Mucosa of gallbladder (tissue), 1 donor: ENCODE results near the gene GTF2F2. TPM values are rescaled to one million over a fixed set of nuclear protein-coding genes. Genes with fewer than 3 reads are reported as not detected.

Source experiments
- DNase-seq: peaks from one replicate; pipeline ENCODE4 v3.0.0-alpha.2; 2020; ENCODE audit warnings: low spot score
- total RNA-seq: library from RNA; stranded (reverse); gene quantifications from one replicate; pipeline ENCODE4 v1.2.1, GENCODE V29; 2021
- donor health status: DM: no; HTN: no; CAD: no.

Gene GTF2F2
- total RNA-seq, 1 donor from 2014 or later, result 14.1 TPM

DNA sequence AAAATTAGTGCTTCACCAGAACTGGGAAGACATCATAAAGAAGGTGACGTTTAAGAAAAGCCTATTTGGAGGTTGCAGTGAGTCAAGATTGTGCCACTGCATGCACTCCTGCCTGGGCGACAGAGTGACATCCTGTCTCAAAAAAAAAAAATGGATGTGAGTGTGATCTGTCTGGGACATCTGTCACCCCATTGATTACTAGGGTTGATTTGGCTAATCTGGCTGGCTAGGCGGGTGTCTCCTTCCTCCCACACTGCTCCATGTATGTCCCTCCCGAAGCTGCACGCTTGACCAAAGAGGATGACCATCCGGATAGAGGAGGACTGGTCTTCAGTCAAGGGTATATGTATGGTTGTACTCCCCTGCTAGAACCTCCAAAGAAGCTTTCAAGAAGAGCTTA is 2.6 kb downstream of the GTF2F2 start:
- no peak for DNase-seq

DNA sequence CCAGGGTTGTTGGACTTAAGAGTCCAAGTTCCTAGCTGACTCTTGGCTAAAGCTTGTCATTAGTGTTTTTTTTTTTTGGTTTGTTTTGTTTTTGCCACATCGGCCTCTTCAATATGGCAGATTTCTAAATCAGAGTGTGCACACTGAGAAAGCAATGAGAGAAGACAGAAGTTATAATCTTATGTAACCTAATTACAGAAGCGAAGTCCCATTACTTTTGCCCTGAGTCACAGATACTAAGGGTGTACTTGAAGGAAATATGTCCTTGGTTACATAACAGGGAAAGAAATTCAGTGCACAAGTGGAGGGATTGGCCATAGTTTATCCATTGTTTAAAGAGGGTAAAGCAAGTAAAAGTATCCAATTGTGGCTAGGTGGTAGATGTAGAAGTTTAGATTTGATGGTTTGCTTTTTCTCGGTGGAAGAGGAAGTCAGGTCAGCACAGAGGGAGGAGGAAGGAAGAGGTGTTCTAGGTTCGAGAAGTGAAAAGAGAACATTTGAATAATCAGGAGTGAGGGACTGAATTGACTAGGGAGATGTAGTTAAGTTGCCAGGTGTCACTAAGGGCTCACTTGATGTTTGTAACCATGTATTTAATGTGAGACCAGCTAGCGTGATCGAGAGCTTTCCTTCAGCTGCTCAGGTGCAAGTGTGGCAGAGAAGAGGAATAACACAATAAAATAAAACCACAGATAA is 12.2 kb downstream of the GTF2F2 start:
- no peak for DNase-seq

DNA sequence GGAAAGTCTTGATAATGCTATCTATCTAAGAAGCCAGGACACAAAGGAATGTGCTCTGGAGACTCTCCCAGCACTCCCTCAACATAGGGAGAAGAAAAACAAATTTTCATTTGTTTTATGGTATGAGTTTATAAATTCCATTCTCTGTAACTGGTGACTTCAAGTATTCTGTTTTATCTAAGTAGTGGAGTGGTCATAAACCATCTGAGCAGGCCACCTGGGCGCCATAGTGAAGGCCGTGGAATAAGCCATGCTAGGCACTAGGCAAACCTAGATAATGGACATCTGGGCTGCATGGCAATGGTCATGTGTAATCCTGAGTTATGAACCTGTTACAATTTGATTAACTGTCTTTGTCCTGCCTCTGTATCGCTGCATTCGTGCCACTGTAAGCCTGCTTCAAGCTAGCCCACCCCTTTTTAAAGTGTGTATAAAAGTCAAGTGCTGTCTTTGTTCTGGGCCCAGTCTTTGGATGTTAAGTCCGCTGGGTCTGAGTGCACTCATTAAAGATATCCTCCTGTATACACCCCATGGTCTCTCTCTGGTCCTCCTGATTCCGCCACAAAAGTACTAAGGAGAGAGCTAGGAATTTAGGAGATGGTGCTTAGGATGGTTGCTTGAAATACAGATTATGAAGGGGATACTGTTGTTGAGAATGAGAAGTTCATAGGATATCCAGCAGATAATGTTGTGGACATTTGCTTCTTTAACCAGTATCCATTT is 13.2 kb downstream of the GTF2F2 start:
- DNase-seq, result no peak

DNA sequence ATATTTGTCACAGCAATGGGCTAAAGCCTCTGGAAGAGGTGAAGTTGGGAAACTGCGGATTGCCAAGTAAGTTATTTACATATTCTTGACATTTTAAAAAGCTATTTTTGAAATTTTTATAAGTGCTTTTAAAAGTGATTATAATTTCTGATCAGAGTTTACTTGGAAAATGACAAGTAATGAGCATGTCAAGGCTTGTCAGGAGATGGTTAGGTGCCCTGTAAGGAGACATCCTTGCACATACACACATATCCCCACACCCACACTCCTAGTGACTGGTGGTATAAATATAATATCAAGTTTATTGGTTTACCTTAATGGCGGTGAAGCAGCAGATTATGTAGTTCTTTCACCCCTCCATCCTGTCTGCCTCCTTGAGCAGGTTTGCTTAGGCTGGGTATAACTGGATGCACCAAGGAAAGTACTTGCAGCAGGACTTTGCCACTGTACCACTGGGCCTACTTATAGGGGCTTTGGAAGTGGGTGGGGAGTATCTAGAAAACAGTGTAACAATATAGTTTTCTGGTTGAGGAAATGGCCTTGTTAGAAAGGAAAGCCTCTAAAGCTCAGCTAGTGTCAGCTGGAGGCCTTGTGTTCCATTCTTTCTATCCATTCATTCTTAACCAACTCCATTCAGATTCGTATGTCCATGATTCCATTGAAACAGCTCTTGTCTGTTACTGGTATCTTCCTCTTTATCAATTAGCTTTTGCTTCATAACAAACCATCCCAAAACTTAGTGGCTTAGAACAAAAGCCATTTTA is 16.6 kb downstream of the GTF2F2 start:
- DNase-seq, result no peak

- no peak for DNase-seq
Measured at GRCh38 chr13:45137526-45137925, 17.2 kb downstream of the GTF2F2 start.

DNA sequence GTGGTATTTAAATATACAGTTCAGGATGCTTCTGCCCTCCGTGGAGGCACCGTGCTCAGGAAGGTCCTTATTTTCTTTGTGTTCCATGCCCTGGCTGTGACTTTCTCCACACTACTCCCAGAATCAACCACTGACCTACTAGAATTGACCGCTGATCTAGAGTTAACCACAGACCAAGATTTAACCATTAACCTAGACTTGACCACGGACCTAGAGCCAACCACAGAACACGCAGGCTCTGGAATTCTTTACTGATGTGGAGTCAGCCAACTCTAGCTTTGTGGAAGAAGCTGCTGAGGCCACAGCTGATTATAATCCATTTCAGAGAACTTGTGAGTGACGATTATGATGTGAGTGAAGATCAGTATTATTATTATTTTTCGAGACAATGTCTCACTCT is 18.0 kb downstream of the GTF2F2 start:
- DNase-seq, result no peak

DNA sequence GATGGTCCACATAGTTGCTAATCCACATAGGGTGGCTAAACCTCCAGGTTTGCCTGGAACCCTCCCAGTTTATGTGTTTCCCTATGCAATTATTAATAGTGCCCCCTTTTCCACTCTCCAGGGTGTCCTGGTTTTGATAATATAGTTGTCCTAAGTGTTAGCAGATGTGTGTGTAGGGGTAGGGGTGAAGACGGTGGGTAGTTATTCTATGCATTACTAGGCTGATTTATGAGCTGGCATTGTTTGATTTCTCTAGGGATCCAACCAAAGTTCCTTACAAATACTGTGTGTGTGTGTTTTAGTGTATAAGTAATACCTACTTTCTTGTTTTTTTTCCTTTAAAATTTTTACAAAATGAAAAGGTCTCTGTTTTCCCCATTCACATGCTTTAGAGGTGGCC is 21.1 kb downstream of the GTF2F2 start:
- no peak for DNase-seq

DNA sequence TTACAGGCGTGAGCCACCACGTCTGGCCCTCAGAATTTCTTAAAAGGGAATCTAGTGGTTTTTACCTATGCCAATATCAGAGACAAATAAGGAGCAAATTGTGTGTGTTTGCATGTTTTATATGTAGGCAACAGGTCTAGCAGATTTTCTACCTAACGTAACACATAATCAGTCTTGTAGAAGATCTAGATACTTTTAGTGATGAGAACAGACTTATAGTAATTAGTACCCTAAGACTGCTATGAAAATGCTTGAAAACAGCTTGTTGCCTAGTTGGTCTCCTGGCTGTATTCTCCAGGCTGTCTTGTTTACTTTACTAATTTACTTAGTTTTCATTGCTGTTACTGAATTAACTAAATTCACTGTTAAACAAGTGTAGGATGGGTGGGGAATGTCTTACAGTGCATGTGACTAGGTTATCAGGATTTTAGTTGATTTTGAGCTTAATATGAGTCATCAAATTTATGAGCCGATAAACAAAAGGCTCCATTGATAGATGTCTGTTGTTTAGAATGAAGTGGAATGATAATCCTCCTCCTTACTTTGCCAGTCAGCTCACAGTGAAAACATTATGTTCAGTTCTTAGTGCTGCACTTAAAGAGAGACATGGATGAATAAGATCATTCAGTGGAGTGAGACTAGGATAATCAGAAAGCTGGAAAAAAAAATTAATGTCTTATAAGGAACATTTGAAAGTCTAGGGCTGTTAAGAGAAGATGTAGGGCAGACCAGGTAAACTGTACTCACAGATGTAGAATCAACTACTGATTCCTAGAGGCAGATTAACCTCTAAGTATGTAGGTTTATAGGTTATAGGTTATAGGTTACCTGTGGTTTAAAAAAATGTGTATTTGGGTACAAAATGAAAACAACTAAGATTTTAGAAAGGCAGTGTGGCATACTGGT is 22.4 kb downstream of the GTF2F2 start:
- DNase-seq, result no peak

- DNase-seq, result no peak
Measured at GRCh38 chr13:45143346-45143751, 23.0 kb downstream of the GTF2F2 start.

DNA sequence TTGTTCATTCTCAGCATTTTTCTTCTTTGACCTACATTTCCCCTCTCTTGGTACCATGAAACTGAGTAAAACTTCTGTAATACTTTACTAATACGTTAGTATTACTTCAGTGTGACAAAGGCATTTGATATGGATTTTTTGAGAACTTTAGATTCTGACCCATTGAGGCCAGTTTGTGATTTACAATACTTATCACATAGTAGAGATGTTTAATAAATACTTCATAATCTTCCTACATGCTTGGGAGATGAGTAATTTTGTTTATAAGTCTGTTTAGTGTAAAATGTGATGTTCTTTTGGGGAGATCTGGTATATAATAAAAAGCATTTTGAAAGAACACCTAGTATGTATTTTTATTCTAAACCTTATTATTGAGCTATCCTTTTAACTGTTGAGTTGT is 29.7 kb downstream of the GTF2F2 start:
- DNase-seq, result no peak

- DNase-seq, result no peak
Measured at GRCh38 chr13:45156565-45157361, 36.5 kb downstream of the GTF2F2 start.

GRCh38 chr13:45162194-45162593 is 41.9 kb downstream of the GTF2F2 start:
- DNase-seq, result no peak

- DNase-seq, result no peak
Measured at GRCh38 chr13:45162821-45163220, 42.5 kb downstream of the GTF2F2 start.

- DNase-seq, result no peak
Measured at GRCh38 chr13:45166858-45167257, 46.5 kb downstream of the GTF2F2 start.

- DNase-seq, result peak; percentile 63
Measured at GRCh38 chr13:45167611-45168554, 47.6 kb downstream of the GTF2F2 start.

GRCh38 chr13:45168555-45168930 is 48.2 kb downstream of the GTF2F2 start:
- no peak for DNase-seq

DNA sequence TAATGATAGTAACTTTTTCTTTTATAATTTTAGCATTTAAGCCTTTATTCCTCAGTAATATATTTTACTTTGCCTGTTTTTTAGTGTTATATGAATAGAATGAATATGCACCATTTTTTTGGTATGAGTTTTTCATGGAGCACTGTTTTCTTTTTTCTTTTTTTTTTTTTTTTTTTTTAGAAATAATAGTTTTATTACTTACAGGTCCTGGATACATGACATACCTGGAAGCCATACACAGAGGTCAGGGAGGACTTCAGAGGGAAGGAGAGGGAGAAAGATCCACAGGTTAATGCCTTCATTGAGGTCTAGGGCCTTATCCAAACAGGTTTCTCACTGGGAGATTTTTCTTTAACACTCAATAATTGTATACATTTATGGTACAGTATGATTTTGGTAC is 54.2 kb downstream of the GTF2F2 start:
- no peak for DNase-seq

GRCh38 chr13:45178349-45179162 is 58.2 kb downstream of the GTF2F2 start:
- no peak for DNase-seq

DNA sequence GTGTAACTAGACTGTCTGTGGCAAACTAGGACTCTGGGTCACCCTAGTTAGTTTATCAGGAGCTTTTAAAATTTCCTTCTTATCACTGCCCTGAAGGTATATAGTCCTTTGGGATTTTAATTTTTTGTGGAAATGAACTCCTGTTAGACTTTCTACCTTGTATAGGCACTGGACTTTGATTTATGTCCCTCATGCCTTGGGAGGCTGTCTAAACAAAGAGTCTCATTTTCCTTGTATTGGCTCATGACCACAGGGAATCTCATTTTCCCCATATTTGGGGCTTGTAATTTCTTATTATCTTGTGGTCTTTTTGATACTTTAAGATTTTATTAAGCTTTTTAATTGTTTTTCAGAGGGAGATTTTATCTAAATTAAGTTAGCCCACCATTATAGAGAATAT is 59.1 kb downstream of the GTF2F2 start:
- DNase-seq, result no peak
